Effector memory CD4-positive, alpha-beta T cell (primary cell): Measurements from ENCODE around the gene TLR10.

Experiments
- DNase-seq, 3 donors: peaks; one replicate each; pipeline ENCODE4 v3.0.0-alpha.2; 2020
- H3K27ac ChIP-seq: 2 replicates; pipeline ENCODE4 v1.7.0; 2013; ENCODE audit warnings: mild to moderate bottlenecking, low read length, moderate library complexity; ENCODE audit not compliant: insufficient read depth, poor library complexity, severe bottlenecking
- H3K27me3 ChIP-seq: replicated peaks from 2 replicates; pipeline ENCODE4 v1.7.0; 2013; ENCODE audit warnings: mild to moderate bottlenecking, low read length; ENCODE audit not compliant: insufficient read depth, control insufficient read depth, poor library complexity, severe bottlenecking
- H3K36me3 ChIP-seq: 2 replicates; pipeline ENCODE4 v1.7.0; 2013; ENCODE audit warnings: mild to moderate bottlenecking, low read length, moderate library complexity; ENCODE audit not compliant: control insufficient read depth, insufficient read depth
- H3K4me1 ChIP-seq: 2 replicates; pipeline ENCODE4 v1.7.0; 2013; ENCODE audit warnings: low read length, mild to moderate bottlenecking; ENCODE audit not compliant: control insufficient read depth, insufficient read depth, poor library complexity, severe bottlenecking
- H3K4me3 ChIP-seq: 2 replicates; pipeline ENCODE4 v1.7.0; 2013; ENCODE audit warnings: low read length, low read depth, mild to moderate bottlenecking; ENCODE audit not compliant: insufficient read depth, poor library complexity, severe bottlenecking
- H3K9me3 ChIP-seq: 2 replicates; pipeline ENCODE4 v1.7.0; 2013; ENCODE audit warnings: mild to moderate bottlenecking, low read length, moderate library complexity; ENCODE audit not compliant: control insufficient read depth

Gene TLR10

DNA sequence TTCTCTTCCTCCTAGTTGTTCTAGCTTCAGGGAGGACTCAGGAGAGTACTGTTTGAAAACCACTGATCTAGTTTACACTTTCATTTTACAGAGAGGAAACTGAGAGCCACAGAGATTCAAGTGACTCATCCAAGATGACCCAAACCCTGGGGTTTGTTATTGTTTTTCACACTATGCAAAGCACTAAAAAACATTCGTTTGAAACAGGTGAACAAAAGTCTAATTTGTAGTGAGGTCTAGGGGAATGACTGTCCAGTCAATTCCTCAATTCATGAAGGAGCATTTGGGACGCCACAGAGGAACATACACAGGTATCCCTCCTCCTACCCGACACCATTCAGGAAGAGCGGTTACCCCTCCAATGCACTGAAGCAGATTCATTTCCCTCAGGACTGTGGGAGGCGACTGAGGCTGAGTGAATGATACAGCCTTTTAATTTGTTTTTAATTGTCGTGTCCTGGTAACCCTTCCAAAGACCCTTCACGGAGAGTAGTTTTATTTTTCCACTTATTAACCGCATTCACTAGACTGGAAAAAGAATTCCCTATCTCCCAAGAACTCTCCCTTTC lies 30.3 kb downstream of the TLR10 start:
- Histone ChIP-seq H3K27me3 (no peaks in the 10 kb centered on the region), H3K9me3 (no peaks in the 10 kb centered on the region), H3K4me1 (no peaks in the 10 kb centered on the region), H3K36me3 (no peaks in the 10 kb centered on the region), H3K27ac (no peak overlapping the region), H3K4me3 (no peak overlapping the region)
- DNase-seq, result no peak

DNA sequence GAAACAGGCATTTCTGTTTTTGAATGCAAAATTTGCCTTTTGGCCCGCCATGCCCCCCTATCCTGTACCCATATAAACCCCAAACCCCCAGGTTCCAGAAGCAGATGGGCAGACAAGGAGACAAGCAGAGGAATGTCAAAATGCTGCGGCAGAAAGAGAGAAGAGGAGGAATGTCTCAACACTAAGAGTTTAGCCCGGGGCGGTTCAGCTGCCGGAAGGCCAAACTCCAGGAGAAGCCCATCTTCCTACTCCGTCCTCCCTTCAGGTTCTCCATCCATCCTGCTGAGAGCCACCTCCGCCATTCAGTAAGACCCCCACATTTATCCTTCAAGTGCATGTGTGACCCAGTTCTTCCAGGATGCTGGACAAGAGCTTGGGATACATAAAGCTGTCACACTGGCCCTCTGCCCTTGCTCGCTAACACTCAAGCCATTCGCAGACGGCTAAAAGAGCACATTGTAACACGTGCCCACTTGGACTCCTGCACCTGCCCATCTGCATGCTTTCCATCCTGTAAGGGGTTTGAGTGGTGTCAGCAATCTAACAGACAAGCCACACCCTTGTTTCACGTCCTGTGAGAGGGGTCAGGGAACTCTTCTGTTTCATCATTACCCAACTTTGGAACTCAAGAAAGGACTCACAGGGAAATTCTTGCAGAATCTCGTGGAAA lies 31.3 kb downstream of the TLR10 start:
- Histone ChIP-seq H3K4me1 (no peaks in the 10 kb centered on the region), H3K36me3 (no peaks in the 10 kb centered on the region), H3K4me3 (no peak overlapping the region), H3K27ac (no peak overlapping the region), H3K27me3 (no peaks in the 10 kb centered on the region), H3K9me3 (no peaks in the 10 kb centered on the region)
- DNase-seq, result no peak

DNA sequence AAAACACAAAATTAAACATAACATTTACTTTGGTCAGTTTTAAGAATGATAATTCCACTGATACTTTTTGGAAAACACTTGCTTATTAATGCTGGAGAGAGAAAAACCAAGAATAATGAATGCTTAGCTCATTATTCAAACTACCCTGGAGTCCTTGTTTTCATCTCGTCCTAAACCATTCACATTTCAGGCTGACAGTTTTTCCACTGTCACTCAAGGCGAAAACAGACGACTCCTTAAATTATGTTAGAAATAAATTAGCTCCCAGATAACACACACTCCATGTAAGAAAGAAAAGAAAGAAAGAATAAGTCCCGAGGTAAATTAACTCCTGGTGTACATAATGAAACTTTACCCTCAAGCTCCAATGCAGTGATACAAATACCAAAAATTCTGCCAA lies 33.5 kb downstream of the TLR10 start:
- no peaks in the 10 kb centered on the region for H3K27me3 ChIP-seq
- H3K27ac ChIP-seq, result no peak overlapping the region
- DNase-seq, result no peak
- no peaks in the 10 kb centered on the region for H3K9me3 ChIP-seq
- H3K4me3 ChIP-seq, result no peak overlapping the region
- no peaks in the 10 kb centered on the region for H3K36me3 ChIP-seq
- H3K4me1 ChIP-seq, result no peaks in the 10 kb centered on the region

DNA sequence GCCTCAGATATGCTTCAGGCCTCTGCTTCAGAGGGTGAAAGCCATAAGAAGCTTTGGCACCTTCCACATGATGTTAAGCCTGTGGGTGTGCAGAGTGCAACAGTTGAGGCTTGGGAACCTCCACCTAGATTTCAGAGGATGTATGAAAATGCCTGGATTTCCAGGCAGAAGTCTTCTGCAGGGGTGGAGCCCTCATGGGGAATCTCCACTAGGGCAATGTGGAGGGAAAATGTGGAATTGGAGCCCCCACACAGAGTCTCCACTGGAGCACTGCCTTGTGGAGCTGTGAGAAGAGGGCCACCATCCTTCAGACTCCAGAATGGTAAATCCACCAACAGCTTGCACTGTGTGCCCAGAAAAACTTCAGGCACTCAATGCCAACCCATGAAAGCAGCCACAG lies 35.2 kb downstream of the TLR10 start:
- Histone ChIP-seq H3K4me1 (no peaks in the 10 kb centered on the region), H3K9me3 (no peaks in the 10 kb centered on the region), H3K27ac (no peak overlapping the region), H3K36me3 (no peaks in the 10 kb centered on the region), H3K4me3 (no peak overlapping the region), H3K27me3 (no peaks in the 10 kb centered on the region)
- no peak for DNase-seq

DNA sequence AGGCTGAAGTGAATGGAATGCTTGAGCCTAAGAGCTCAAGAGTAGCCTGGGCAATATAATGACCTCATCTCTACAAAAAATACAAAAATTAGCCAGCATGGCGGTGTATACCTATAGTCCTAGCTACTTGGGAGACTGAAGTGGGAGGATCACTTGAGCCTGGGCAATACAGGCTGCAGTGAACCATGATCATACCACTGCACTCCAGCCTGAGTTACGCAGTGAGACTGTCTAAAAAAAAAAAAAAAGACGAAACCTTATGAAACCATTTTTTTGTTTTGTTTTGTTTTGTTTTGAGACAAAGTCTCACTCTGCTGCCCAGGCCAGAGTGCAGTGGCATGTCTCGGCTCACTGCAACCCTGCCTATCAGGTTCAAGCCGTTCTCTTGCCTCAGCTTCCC lies 36.9 kb downstream of the TLR10 start:
- no peak for DNase-seq
- Histone ChIP-seq H3K4me1 (no peaks in the 10 kb centered on the region), H3K36me3 (no peaks in the 10 kb centered on the region), H3K27ac (no peak overlapping the region), H3K9me3 (no peaks in the 10 kb centered on the region), H3K27me3 (no peaks in the 10 kb centered on the region), H3K4me3 (no peak overlapping the region)

DNA sequence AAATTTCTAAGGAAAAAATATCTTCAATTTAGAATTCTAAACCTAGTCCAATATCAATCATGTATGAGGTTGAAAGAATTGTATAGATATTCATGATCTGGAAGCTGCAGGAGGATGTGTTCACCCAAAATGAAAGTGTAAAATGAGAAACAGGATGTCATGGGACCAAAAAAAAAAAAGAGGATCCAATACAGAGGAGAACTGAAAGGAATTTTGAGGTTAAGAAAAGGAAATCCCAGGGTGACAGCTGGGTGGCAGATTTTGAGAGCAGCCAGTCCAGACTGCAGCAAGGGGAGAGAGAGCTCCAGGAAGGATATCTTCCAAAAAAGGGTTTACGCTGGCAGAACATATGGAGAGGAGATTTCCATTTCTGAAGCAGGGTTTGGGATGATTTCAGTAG lies 38.9 kb downstream of the TLR10 start:
- Histone ChIP-seq H3K36me3 (no peaks in the 10 kb centered on the region), H3K27ac (no peak overlapping the region), H3K27me3 (no peaks in the 10 kb centered on the region), H3K4me3 (no peak overlapping the region), H3K4me1 (no peaks in the 10 kb centered on the region), H3K9me3 (no peaks in the 10 kb centered on the region)
- DNase-seq, result no peak

DNA sequence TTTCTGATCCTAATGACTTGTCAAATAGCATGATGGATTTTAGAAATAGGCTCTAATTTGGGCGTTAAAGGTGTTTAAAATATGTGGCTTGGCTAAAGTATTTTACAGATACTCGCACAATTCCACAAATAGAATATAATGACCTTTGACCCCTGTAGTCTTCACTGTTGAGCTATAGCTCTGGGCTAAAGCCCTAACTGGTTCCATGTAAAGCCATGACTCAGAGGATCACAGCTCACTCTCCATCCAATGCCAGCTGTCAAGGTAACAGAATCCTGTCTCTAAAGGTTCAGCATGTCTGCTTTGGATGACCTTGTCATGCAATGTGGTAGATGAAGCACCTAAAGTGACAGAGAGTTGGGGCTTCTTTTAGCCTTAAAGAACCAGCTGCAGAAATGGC lies 42.5 kb downstream of the TLR10 start:
- Histone ChIP-seq H3K36me3 (no peaks in the 10 kb centered on the region), H3K27ac (no peak overlapping the region), H3K27me3 (no peaks in the 10 kb centered on the region), H3K4me1 (no peaks in the 10 kb centered on the region), H3K9me3 (no peaks in the 10 kb centered on the region), H3K4me3 (no peak overlapping the region)
- no peak for DNase-seq

DNA sequence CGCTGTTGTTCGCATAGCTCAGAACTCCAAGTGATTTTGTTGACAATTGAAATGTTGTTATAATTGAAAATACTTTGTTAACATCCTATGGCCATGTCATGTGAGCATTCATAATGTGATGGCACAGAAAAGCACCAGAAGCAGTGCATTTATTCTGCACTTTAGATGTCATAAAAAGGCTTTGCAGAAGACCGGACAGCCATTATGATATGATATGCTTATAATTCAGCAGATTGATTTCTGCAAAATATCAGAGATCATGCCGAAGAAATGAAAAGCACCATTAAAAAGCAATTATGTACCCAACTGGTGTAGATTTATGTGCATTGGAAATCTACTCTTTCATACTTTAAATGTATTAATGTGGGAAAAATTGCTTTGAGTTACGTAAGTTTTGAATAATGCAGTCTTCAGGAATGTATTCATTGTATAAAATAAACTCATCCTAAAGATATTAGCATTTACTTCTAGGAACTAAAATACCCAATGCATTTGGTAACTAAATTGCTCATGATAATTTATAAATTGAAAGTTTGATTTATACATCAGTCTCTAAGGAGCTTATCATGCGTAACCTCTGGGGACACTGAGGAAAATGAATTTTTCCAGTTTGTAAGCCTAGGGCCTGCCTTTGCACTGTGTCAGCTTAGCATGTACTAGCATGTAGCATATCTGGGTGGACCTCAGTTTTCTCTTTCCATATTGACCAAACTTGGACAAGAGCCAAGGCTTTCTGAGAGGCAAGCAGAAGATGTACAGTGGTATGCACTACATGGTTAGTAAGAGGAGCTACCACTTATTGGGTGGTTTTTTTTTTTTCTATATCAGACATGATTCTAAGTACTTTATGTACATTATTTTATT lies 43.6 kb downstream of the TLR10 start:
- Histone ChIP-seq H3K36me3 (no peaks in the 10 kb centered on the region), H3K27me3 (no peaks in the 10 kb centered on the region), H3K9me3 (no peaks in the 10 kb centered on the region), H3K27ac (no peak overlapping the region), H3K4me3 (no peak overlapping the region), H3K4me1 (no peaks in the 10 kb centered on the region)
- DNase-seq, result no peak

DNA sequence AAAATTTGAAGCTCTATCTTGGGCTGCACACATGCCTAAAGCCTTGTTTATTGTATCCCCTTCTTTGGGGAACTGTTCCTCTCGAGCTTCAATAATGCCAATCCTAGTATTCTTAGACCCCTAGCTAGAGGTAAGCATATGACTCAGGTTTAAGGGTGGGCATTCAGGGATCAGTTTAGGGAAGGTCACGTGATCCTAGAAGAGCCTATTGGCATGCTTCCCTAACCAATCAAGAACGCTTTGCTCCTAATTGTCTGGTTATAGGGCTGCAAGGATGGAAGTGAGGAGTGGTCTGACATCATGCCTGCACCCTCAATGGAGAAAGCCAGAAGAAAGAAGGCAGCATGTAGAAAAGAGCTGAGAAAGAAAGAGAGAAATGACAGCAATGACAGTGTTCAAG lies 46.9 kb downstream of the TLR10 start:
- no peaks in the 10 kb centered on the region for H3K36me3 ChIP-seq
- no peak for DNase-seq
- peaks cover 5% of the 10 kb centered on the region for H3K4me1 ChIP-seq
- no peak overlapping the region for H3K27ac ChIP-seq
- H3K4me3 ChIP-seq, result no peak overlapping the region
- no peaks in the 10 kb centered on the region for H3K27me3 ChIP-seq
- H3K9me3 ChIP-seq, result no peaks in the 10 kb centered on the region

DNA sequence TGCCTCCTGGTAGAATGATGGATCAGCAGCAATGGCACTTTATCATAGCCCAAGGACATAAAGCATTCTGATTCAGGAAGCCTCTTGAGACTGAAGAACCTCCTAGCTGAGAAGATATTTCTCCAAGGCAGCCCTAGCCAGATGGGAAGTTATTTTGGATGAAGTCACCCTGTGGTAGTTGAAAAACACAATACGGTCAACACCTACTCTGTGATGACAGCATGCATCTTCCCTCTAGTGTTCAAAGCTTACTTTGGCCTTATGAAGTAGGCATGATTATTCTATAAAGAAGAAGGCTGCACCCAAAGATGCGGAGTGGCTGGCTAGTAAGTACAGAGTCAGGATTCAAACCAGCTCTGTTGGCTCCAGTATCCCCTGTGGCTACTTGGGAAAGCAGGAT lies 47.9 kb downstream of the TLR10 start:
- Histone ChIP-seq H3K27me3 (no peaks in the 10 kb centered on the region), H3K36me3 (no peaks in the 10 kb centered on the region), H3K4me1 (peaks cover 7% of the 10 kb centered on the region), H3K4me3 (no peak overlapping the region), H3K27ac (no peak overlapping the region), H3K9me3 (no peaks in the 10 kb centered on the region)
- DNase-seq, result no peak
